DOHH2 (cell line): ENCODE results near the gene RAX2.

Experiments used
- EZH2phosphoT487 ChIP-seq: fragments of 200-600 bp; sonication (generic); IDR thresholded peaks from 2 replicates; pipeline ENCODE4 v1.6.1; 2017; ENCODE audit warnings: borderline replicate concordance, mild to moderate bottlenecking, antibody characterized with exemption, low read length, moderate library complexity, mixed read lengths
- TF ChIP-seq, protein P1 (sequence below): fragments of 200-600 bp; sonication (generic); IDR thresholded peaks from one replicate; pipeline ENCODE4 v1.5.1; 2014; ENCODE audit warnings: antibody characterized with exemption, mild to moderate bottlenecking, low read depth, low read length; ENCODE audit not compliant: poor library complexity, severe bottlenecking

DNA sequence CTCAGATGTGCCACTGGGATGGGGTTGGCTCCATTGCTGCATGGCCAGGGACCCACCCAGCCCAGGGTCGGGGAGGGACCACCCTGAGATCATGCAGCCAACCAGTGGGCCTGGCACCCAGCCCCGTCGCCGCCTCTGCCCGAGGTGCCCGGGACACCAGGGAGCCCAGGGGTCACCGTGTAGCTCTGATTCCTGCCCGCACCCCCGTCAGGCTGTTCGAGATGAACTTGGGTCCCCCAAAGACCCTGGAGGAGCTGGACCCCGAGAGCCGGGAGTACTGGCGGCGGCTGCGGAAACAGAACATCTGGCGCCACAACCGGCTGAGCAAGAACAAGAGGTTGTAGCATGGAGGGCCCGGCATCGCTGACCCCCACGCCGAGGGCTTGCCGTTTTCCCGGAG is 5.0 kb downstream of the RAX2 start:
- TF ChIP-seq, protein P1, sequence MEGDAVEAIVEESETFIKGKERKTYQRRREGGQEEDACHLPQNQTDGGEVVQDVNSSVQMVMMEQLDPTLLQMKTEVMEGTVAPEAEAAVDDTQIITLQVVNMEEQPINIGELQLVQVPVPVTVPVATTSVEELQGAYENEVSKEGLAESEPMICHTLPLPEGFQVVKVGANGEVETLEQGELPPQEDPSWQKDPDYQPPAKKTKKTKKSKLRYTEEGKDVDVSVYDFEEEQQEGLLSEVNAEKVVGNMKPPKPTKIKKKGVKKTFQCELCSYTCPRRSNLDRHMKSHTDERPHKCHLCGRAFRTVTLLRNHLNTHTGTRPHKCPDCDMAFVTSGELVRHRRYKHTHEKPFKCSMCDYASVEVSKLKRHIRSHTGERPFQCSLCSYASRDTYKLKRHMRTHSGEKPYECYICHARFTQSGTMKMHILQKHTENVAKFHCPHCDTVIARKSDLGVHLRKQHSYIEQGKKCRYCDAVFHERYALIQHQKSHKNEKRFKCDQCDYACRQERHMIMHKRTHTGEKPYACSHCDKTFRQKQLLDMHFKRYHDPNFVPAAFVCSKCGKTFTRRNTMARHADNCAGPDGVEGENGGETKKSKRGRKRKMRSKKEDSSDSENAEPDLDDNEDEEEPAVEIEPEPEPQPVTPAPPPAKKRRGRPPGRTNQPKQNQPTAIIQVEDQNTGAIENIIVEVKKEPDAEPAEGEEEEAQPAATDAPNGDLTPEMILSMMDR, result no peak
- TF ChIP-seq EZH2phosphoT487, result no peak
